AG08396 (cell line): Measurements from ENCODE around the gene EDIL3.
A peak's percentile ranks its signal among the peaks of the same experiment; 100 is the strongest.

Experiments
- DNase-seq: peaks from one replicate; pipeline ENCODE4 v3.0.0; 2012; ENCODE audit warnings: low spot score, mixed read lengths

The EDIL3 gene

DNA sequence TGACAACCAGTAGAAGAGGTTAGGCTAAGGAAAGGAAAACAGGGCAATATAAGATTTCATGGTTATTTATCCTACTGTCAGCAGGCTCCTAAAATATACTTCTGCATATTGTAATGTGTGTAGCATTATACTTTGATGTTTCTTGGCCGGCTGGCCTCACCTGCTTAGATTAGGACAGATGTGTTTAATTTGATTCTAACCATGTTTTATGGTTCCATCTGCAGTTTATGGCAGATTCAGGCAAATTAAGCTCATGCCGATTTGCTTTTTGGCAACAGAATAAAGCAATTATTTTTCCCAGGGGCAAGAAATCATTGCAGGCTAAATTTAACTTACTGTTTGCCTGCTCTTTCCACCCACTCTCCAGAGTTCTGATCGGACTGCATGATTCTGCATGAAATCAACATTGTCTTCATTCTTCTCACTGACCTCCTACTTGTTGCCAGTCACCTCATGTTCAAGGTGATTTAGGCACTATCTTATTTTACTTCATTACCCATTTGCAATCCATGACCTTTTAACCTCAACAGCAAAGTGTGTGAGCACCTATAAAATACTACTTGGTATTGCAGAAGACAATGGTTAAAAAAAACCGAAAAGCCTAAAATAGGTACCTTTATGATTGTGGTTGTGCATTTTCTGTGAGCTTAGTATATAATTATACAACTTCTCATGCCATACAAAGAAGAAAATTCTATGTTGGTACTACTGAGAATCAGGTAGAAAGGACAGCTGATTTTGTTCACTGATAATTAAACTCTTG is 125.2 kb downstream of the EDIL3 start:
- no peak for DNase-seq

DNA sequence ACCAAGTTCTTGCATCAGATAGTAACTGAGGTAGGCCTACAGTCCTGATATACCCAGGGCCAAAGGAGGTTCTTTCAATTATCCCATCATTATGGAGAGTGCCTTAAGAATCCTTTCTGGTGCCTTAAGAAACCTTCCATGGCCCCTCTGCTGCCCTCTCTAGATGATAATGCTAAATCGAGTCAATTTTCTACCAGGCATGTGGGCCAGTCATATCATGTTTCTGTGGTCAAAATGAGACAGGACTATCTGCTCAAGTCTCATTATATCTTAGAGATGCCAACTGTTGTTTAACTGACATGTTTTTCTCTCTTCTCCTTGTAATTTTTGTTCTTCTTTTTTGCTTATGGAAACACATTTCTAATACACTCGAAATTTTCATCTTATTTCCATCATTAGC is 127.6 kb downstream of the EDIL3 start:
- DNase-seq = no peak

DNA sequence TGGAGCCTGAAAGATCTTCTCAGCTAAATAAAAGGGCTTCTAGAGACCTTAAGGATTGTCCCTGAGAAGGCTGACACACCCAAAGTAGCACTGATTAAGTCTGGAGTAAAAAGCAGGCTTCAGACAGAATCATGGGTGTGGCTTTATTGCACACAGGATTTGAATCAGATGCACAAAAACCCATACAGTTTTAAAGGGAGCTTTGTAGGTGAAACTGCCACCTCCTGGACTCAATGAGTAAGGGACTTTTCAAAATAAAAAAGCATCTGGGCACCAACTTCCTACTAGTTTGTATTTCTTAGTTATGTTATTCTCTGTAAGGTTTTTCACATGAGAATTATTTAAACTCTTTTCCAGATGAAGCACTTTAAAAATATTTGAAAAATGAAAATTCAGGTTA is 129.4 kb downstream of the EDIL3 start:
- DNase-seq = peak; percentile 8

DNA sequence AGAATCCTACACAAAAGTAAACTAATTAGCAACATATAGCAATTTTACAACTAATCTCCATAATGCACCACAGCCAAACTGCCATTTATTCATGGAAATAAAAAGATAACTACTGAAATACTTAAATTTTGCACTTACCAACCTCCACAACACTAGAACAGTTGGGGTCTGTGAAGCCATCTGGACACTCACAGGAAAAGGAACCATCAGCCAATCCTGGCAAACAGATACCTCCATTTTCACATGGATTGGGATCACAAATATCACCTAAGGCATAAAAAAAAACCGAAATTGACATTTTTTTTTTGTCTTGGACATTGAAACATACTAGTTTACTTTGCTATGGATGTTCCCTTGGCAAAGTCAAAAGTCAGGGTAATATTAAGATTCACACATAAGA is 130.7 kb downstream of the EDIL3 start:
- DNase-seq = no peak

DNA sequence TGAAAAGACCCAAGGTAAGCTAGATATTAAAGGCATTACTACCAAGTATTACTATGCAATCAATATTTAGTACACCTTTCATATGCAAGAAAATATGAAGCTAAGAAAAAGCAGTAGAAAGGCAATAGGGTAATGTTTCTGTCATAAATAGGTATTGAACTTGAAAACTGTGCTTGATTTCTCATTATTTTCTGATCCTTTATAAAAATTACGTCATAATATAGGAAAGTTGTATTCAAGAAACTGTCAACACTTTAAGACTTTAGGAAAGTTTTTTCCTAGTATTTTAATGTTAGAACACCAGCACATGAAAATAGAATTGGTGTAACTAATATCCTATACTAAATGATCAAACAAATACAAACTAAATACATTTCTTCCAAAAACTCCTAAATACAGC is 133.2 kb downstream of the EDIL3 start:
- DNase-seq = no peak

DNA sequence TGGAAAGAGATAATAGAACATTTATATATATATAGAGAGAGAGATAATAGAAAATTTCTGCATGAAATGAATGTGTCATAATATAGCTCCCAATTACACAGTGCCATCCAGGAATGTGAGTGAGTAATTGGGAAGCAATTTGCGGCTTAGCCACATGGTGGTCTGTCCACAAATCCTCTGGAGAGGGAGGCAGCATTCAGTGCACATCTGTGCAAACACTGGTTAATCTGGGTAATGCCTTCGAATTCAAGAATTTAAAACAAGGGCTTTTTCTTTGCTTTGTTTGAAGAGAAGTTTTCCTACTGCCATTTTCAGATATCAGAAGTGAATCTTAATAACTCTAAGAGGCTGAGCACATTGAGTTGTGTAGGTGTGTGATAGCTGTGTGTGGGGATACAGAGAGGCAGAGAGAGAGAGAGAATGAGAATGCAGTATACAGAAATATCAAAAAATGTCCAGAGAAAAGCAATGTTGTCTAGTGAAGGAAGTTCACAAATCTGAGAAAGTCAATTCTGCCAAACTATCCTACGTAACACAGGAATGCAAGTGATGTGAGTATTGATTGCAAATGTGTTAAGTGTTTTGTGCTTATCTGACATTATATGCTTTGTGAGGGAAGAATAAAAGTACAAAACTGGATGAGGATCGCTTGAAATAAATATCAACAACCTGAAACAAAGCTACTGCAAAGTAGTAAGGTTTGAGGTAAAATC is 134.6 kb downstream of the EDIL3 start:
- DNase-seq = no peak

DNA sequence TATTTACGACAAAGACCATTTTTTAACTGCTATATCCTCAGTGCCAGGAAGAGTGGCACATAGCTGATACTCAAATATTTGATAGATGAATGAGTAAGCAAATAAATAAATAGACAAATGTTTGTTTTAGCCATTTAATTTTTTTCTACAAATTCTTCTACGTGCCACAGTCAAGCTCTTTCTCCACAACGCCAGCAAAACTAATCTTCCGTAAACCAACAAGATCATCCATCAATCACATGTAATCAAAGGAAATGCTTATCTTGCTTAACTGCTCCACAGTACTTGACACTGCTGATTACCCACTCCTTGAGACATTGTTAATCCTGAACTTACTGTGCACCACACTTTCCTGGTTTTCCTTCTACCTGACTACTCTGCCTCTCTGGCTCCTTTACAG is 136.7 kb downstream of the EDIL3 start:
- DNase-seq = no peak

DNA sequence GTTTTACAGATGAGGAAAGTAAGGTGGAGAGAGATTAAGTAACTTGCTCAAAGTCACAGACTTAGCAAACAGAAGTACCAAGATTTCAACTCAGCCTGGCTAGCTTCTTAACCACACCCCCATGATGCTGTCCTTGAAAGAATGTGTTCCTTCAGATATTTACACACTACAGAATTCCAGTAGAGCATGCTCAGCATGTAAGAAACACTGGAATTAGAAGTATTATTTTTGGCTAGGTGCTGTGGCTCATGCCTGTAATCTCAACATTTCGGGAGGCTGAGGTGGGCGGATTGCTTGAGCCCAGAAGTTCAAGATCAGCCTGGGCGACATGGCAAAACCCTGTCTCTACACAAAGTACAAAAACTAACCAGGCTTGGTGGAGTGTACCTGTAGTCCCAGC is 142.4 kb downstream of the EDIL3 start:
- DNase-seq = peak; percentile 31

DNA sequence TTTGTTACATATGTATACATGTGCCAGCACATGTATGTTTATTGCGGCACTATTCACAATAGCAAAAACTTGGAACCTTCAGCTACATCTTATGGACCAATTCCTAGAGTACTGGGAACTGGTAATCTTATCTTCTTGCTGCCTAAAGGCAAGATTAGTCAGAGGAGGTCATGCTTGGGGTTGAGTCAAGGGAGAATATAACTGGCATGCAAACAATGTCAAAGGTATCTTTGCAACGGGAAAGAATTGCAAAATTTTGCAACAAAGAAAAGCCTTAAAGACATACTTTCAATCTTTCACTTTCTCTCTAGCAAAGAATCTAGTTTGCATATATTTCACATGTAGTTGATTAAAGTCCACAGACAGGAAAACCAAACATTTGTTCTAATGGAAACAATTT is 145.2 kb downstream of the EDIL3 start:
- peak; percentile 10 for DNase-seq

DNA sequence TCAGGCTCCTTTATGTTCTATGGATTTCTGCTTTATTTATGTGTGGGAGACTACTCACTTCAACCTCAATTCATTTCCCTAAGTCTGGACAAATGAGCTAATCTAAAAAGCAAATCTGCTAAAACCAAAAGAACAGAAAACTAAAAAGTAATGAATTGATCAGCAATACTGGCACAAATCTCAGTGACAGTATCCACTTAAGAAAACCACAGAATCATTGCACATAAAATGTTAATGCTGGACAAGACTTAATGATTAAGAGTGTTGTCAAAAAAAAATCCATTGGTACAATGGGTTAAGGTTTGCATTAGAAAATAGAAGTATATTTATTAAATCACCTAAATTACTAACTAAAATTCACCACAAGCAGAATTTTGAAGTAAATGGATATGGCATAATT is 147.6 kb downstream of the EDIL3 start:
- no peak for DNase-seq

DNA sequence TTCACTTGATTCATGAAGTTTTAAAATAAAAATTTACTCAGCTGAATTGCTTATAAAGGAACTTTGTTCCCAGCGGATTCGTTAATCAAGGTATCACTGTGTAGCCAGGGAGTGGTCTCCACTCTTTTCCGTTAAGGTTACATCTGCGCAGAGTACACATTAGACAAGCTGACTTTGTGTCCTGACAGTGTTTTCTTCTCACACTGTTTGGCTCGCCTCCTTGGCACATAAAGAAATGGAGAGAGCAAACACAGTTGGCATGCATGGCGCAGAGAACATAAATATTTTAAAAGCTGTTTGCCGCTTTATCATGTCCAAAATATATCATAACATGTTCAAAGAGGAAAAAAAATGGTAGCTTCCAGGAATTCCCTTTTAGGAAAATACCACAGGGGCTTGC is 153.2 kb downstream of the EDIL3 start:
- DNase-seq = no peak

DNA sequence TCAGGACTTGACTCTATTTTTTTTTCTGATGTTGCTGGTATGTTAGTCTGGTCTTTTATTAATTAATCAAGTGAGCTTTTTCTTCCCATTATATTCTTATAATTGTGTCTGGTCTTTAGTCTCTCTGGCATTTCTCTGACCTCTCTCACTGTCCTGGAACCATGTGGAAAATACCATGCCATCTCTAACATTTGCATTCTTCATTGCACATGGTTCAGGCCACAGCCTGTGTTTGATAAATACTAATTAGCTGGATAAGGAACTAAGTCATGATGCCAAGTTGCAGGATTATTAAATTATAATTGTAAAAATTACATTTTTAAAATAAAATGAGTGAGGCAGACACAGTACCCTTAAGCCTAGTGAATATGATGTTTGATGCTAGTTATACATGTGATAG is 155.6 kb downstream of the EDIL3 start:
- no peak for DNase-seq

DNA sequence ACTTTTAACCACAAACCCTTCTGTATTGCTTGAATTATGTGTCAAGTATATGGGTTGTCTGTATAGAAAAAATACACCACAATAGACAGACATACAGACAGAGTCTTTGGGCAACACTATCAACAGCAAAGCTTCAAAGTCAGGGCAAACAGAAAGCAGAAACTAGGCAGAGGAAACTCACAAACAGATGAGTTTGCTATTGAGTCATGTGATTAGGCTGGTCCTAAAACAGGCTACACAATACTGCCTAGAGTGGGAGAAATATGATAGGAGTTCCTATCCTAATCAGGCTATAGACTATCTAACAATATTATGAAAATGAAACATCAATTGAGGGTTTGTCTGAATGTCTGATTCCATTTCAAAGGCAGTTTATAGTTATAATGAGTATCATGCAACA is 156.4 kb downstream of the EDIL3 start:
- DNase-seq = no peak

DNA sequence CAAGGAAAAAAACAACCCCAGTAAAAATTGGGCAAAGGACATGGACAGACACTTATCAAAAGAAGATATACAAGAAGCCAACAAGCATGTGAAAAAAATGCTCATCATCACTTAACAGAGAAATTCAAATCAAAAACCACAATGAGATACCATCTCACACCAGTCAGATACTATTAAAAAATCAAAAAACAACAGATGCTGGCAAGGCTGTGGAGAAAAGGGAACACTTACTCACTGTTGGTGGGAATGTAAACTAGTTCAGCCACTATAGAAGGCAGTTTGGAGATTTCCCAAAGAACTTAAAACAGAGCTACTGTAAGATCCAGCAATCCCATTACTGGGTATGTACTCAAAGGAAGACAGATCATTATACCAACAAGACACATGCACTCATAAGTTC is 157.4 kb downstream of the EDIL3 start:
- DNase-seq = no peak

DNA sequence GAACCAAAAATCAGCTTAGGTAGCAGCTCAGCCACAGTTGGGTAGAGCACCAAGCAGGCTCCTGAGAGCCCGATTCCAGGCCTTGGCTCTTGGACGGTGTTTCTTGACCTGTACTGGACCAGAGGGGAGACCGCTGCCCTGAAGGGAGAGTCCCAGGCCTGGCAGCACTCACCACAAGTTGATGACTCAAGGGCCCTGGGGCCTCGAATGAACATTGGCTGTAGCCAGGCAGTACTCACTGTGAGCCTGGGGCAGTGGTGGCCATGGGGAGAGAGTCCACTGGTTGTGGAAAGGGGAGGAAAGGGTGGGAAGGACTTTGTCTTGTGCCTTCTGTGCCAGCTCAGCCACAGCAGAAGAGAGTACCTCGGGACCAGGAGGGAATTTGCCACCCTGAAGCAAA is 166.1 kb downstream of the EDIL3 start:
- DNase-seq = no peak

DNA sequence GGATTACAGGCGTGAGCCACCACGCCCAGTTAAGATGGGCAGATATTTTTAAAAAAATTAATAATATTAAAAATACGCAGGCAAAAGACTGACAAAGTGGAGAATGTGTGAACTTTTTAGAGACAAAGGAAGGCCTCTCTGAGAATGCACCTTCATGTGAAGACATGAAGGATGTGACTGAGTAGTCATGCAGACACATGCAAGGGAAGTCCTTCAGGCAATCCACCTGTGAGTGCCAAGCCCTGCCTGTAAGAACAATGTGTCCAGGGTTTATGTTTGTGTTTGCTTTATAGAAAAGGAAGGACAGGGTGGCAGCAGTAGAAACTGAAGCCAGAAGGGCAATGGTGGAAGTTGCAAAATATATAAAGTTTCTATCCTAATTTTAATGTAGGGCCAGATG is 169.2 kb downstream of the EDIL3 start:
- no peak for DNase-seq

DNA sequence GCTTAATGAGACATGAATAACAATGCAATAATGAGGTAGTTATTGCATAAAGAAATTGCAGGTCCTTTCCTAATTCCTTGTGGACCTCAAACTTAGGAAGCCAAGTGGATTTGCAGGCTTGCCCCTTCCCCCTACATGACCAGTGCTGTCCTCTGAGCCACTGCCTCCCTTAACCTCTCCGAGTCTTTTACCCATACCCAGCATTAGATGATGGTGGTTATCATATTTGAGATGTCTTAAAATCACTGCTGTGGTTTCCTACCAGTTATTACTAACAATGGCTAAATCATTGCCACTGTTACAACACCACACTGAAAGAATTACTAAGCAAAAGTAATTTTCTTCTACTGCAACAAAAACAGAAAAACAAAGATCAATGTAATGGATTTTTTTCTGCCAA is 170.8 kb downstream of the EDIL3 start:
- no peak for DNase-seq

DNA sequence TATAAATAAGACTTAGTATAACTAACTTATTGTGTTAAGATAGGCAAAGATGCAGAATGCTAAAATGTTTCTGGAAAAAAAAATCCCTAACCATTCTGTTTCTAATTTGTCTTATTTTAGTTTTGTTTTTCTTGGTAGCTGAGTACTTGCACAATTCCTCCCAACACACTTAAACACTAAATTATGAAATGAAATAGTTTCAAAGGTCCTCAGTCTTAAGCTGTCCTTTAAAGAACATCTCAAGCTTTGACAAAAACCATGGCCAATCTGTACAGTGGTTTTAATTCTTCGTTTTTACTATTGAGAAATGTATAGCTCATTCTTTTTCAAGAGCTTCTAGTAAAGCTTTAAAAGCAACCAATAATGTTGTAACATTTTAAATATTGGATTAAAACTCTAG is 171.5 kb downstream of the EDIL3 start:
- no peak for DNase-seq

DNA sequence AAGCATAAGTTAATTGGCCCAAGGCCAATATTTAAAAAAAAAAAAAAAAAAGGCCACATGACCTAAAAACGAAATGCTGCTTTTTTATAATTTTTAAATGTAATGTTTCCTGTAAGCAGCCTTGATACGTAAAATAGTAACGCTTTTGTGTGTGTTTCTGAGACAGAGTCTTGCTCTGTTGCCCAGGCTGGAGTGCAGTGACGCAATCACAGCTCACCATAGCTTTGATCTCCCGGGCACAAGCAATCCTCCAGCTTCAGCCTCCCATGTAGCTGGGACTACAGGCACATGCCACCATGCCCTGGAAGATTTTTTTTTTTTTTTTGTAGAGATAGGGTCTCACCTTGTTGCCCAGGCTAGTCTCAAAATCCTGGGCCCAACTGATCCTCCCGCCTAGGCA is 179.9 kb downstream of the EDIL3 start:
- no peak for DNase-seq

DNA sequence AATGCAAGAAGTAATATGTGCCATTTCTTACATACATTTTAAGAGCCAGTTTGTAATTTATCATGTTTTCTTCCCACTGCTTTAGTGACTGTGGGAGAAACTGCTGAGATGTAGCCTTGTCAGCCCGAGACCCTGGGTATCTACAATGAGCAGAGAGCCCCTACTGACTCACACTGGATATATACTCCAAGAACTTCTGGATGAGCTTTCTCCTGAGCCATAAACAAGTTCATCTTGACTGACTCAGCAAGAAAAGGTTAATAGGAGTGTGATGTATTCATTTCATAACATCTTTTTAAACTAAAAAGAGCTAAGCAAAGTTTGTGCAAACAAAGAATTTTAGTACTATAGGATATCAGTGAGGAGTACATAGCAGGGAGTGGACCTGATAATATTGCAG is 182.5 kb downstream of the EDIL3 start:
- DNase-seq = no peak

DNA sequence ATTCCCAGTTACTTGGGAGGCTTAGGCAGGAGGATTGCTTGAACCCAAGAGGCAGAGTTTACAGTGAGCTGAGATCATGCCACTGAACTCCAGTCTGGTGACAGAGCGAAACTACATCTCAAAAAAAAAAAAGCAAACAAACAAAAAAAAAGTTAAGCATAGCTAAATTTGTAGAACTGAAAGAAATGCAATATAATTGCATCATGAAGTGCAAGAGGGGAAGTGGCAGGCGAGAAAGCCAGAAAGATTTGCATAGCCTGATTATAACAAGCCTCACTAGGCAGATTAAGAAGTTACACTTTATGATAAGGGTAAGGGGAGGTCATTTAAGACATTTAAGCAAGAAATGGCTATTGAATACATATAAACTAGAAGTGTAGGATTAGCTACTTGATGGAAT is 187.1 kb downstream of the EDIL3 start:
- no peak for DNase-seq

DNA sequence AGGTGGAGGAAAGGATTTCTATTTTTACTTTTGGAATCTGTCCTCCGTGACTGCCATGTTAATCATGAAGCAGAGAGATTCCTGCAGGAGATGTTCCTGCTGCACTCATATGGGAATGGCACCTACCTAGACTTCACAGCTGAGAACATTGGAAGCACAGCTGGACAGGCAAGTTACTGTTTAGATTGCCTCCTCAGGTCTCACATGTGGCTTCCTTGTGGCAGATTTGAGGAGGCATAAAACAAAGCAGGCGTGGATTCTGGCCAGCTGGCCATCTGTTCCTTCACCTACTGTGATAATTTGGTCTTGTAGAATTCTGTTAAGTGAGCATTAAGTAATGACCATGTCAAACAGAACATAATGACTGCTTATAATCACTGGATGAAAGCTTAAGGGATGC is 193.4 kb downstream of the EDIL3 start:
- no peak for DNase-seq

DNA sequence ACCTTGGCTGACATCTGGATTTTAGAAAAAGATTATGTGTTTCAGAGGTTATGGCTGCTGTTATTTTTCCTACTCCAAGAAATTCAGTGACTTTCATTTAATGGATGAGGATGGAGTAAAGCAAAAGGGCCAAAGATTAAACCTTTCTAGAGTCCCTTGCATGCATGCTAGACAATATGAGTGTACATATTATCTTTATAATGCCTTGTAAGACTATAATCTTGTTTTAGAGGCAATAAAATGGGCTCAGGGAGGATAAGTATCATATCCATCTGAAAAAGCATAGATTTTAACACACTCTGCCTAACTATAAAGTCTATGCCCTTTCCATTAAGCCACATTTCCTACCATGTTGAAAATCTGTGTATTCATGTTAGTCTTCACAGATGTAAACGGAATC is 199.8 kb downstream of the EDIL3 start:
- no peak for DNase-seq

DNA sequence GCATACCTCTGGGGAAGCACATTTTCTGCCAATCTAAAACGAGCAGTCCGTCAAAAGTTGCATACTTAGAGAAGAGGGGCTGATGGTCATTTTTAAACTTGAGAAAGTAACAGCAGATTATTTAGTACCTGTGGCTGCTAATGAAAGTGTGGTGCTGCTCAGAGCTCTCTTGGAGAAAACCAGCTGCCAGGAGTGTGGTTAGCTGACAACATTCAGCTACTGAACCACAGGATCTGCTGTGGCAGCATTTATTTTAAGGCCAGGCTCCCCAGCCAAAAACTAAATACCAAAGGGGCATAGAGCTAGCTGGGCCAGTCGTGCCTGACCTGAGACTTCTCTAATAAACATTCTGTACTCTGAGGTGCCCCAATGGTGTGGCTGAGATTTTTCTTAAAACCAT is 203.6 kb downstream of the EDIL3 start:
- DNase-seq = no peak
